Activated T-helper 2 cell treated with anti-CD3 and anti-CD28 coated beads, Interferon-gamma antibody, Interleukin-2, Interleukin-4, amounts not matched to agents 10 μg/mL and 5 μg/mL and 100 μg/mL, durations not matched to agents 14 hours and 24 hours and 36 hours (primary cell): ENCODE results near the gene HACD2. TPM values are rescaled to one million over a fixed set of nuclear protein-coding genes. Genes with fewer than 3 reads are reported as not detected.
"Not testable (repeated sequence)": the region's sequence is repeated elsewhere in the genome, so short reads cannot be mapped to it uniquely, and the experiment has no call there.

Experiments
- DNase-seq: peaks from one replicate; pipeline ENCODE4 v3.0.0; 2021; ENCODE audit warnings: low spot score
- H3K27ac Mint-ChIP-seq: one replicate; pipeline ENCODE4 v1.8.0; 2021; ENCODE audit warnings: mixed read lengths
- H3K27me3 Mint-ChIP-seq: one replicate; pipeline ENCODE4 v1.8.0; 2021; ENCODE audit warnings: low read depth, mixed read lengths
- H3K36me3 Mint-ChIP-seq: one replicate; pipeline ENCODE4 v1.8.0; 2021; ENCODE audit warnings: low read depth, mixed read lengths
- H3K4me1 Mint-ChIP-seq: one replicate; pipeline ENCODE4 v1.8.0; 2021; ENCODE audit warnings: low read depth, mixed read lengths
- H3K4me3 Mint-ChIP-seq: one replicate; pipeline ENCODE4 v1.8.0; 2021; ENCODE audit warnings: low read depth, mild to moderate bottlenecking, moderate library complexity, mixed read lengths
- H3K9me3 Mint-ChIP-seq: one replicate; pipeline ENCODE4 v1.8.0; 2021; ENCODE audit warnings: mixed read lengths
- intact Hi-C: fragments of 100-400 bp; cut with micrococcal nuclease; formaldehyde crosslinking; loops from one replicate; pipeline ENCODE4 v1.15.1; 2023
- total RNA-seq: library from RNA; stranded (reverse); gene quantifications from 2 replicates; pipeline ENCODE4 v1.2.3, GENCODE V29; 2022

HACD2 gene
- total RNA-seq, 1 donor from 2014 or later, result 32.5 TPM

DNA sequence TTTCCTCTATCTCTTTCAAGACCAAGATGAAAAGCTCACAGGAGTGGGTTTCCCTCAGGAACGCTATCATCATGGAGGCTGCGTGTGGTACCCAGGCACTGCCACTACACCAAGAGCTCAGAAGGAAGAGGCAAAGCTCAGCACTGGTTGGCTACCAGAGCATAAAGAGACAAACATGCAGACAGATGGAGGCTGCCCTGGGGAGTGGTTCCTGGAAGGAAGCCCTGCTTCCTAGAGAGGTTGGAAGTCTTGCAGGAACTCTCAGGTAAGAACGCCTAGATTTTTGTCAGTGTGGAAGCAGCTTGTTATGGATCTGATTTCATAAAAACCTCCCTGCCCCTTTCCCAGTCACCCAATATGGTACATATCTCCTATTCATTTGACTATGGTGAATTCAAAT is 86.1 kb downstream of the HACD2 start:
- H3K4me1 Mint-ChIP-seq, result no peaks in the 10 kb centered on the region
- DNase-seq, result no peak
- H3K4me3 Mint-ChIP-seq, result no peak overlapping the region
- H3K36me3 Mint-ChIP-seq, result peaks cover 6% of the 10 kb centered on the region
- intact Hi-C loops, result no loop called here
- no peaks in the 10 kb centered on the region for H3K27me3 Mint-ChIP-seq
- no peak overlapping the region for H3K27ac Mint-ChIP-seq
- H3K9me3 Mint-ChIP-seq, result no peaks in the 10 kb centered on the region

DNA sequence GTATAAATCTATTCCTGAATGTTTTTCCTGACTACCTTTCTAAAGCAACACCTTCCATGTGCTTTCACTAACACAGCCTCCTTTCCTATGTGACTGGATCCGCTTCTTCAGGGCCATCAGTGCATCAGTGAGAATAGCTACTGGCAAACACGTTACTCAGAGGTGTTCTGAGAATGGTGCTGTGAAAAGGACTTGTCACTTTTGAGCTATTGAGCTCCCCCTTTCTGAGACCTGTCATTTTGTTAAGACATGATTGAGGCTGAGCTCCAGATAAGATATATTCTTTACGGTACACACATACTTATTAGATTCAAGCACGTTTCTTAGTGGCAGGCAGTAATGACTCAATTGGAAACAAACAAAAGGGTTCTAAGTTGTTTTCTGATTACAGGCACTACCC is 90.9 kb downstream of the HACD2 start:
- Mint-ChIP-seq H3K4me3 (no peak overlapping the region), H3K36me3 (peaks cover 5% of the 10 kb centered on the region), H3K27ac (no peak overlapping the region), H3K4me1 (no peaks in the 10 kb centered on the region), H3K9me3 (no peaks in the 10 kb centered on the region), H3K27me3 (no peaks in the 10 kb centered on the region)
- no peak for DNase-seq
- intact Hi-C loops, result no loop called here

DNA sequence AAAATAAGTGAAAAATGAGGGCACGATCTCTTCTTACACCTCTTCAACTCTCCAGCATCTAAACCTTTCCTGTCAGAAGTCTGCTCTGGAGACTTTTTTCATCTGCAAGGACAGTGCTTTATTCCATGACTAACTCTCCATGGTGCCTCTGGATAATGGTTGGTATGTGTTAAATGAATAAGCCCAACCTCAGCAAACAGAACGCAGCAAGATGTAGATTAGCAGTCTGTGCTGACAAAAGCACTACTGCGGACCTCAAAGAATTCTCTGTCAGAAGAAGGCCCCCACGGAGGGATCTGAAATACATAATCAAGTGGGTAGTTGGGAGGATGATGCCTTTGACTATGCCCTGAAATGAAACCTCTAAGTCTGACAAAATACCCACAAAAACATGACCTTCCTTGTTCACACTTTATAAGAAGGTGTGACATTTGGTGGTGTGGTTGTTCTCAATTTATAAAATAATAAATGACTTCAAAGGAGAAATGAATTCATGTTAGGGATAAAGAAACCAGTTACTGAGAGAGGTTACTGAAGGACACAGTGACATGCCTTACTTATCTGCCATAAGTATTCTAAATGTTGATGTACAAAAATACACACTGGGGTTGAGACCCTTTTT is 92.8 kb downstream of the HACD2 start:
- no peak for DNase-seq
- no peaks in the 10 kb centered on the region for H3K27me3 Mint-ChIP-seq
- H3K4me1 Mint-ChIP-seq, result no peaks in the 10 kb centered on the region
- H3K9me3 Mint-ChIP-seq, result no peaks in the 10 kb centered on the region
- H3K27ac Mint-ChIP-seq, result no peak overlapping the region
- peaks cover 2% of the 10 kb centered on the region for H3K36me3 Mint-ChIP-seq
- H3K4me3 Mint-ChIP-seq, result no peak overlapping the region
- intact Hi-C loops, result no loop called here

DNA sequence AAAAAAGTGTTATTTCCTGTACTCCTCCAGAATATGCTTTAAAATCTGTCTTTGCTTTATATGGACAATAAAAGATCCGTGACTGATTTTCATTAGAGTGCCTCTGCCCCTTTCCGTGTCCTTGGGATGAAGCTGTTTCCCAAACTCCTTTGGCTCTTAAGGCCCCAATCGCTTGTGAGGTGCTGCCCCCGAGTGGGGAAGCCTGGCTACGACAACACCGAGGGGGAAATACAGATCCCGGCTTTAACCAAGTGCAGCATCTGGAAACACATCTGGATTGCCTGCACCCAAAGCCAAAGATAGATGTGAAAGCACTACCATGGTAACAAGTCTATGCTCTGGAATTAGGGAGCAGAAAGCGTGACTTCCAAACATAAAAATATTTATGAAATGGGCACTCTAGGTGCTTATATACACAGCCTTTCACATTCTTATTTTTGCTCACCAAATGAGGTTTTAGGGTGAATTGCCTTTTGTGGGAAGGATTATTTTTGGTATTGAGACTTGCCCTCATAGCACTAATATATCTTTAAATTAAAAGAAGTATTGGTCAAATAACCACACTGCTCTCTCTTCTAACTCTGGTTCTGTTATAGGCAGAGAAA is 95.4 kb downstream of the HACD2 start:
- DNase-seq, result no peak
- intact Hi-C loops, result loop anchor here (2.0 to 5.0 kb wide), 2 partner anchors 37 to 161 kb away; no protein-coding TSS in a partner anchor
- Mint-ChIP-seq H3K27me3 (no peaks in the 10 kb centered on the region), H3K4me1 (no peaks in the 10 kb centered on the region), H3K36me3 (peaks cover 2% of the 10 kb centered on the region), H3K9me3 (no peaks in the 10 kb centered on the region), H3K4me3 (no peak overlapping the region), H3K27ac (no peak overlapping the region)

DNA sequence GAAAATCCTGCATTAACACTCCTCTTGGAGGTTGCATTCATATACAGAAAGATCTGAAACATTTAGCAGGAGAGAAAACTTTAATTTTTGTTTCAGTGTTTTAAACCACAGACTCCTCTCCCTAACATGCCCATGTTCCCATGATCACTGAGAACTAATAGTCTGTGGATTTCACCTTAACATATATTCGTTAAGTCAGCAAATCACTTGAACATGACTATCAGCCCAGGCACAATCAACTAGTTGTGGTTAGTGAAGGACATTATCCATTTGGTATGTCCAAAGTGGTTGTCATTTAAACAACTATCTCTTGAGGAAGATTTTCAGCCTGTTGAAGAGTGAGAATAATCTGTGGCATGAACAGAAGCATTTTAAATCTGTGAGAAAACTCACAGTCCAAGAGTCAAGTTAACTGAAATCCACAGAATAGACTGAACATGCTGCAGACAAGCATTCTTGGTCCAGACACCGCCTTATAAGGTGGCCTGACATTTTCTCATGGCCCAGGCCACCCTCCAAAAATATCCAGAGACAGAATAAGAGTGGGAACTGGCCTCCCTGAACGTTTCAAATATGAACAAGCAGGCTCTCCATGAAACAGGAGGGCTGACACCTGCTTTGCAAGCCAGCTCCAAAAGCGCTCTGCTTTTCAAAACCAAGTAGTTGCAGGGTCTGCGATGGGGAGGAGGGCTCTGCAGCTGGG is 96.1 kb downstream of the HACD2 start:
- Mint-ChIP-seq H3K27me3 (no peaks in the 10 kb centered on the region), H3K27ac (no peak overlapping the region), H3K4me1 (no peaks in the 10 kb centered on the region), H3K9me3 (no peaks in the 10 kb centered on the region), H3K36me3 (peaks cover 2% of the 10 kb centered on the region), H3K4me3 (no peak overlapping the region)
- DNase-seq, result no peak
- intact Hi-C loops, result loop anchor here (2.0 to 5.0 kb wide), 2 partner anchors 36 to 160 kb away; no protein-coding TSS in a partner anchor

DNA sequence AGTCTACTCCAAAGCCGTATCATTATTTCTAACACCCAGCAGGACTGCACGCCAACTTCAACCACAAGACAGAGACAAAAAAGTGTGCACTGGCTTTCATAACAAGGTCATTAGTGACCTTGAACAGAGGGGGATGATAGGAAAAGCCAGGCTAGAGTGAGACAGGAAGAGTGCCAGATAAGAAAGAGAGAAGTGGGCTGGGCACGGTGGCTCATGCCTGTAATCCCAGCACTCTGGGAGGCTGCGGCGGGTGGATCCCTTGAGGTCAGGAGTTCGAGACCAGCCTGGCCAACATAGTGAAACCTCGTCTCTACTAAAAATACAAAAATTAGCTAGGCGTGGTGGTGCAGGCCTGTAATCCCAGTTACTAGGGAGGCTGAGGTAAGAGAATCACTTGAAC is 97.8 kb downstream of the HACD2 start:
- not testable (repeated sequence) for H3K9me3 Mint-ChIP-seq, H3K4me3 Mint-ChIP-seq, H3K27me3 Mint-ChIP-seq, DNase-seq, H3K27ac Mint-ChIP-seq, H3K4me1 Mint-ChIP-seq, H3K36me3 Mint-ChIP-seq
- intact Hi-C loops, result loop anchor here (5.0 kb wide), 1 partner anchor 35 kb away; no protein-coding TSS in a partner anchor

DNA sequence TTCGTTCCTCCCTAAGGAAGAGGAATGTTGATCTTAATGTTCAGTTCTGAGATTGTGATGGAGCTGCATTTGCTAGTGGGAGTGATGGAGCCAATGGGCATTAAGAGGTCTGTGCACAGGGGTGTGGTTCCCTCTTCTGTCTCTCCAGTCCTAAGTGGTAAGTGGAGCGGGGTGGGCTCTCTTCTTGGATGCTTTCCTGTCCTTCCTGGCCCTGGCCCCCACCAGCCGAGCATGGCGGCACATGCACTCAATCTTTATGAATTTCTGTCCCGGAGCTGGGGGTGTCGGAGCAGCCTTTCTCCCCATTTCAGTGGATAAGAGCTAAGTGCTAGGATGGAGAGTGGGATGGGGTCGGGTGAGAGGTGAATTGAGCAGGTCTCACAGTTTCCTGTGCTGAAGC is 98.4 kb downstream of the HACD2 start:
- no peak for DNase-seq
- Mint-ChIP-seq H3K27me3 (no peaks in the 10 kb centered on the region), H3K27ac (no peak overlapping the region), H3K4me3 (no peak overlapping the region), H3K36me3 (no peaks in the 10 kb centered on the region), H3K9me3 (no peaks in the 10 kb centered on the region), H3K4me1 (no peaks in the 10 kb centered on the region)
- intact Hi-C loops, result loop anchor here (5.0 kb wide), 1 partner anchor 34 kb away; no protein-coding TSS in a partner anchor

DNA sequence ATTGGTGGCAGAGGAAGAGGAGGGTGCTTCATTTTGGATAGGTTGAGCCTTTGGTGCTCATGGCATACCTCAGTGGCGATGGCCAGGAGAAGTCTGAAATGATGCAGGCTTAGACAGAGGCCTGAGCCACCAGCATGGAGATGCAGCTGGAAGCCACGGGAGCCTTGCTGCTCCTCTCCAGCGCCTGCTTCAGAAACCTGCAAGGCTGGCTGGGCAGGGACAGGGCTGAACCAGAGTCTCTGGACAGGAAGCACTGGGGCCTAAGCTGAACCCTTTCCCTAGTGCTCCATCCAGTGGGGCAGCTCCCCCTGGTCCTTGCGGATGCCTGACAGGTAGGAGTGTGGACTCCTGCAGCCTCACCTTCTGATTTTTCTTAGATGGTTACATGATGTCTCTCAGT is 99.3 kb downstream of the HACD2 start:
- H3K4me1 Mint-ChIP-seq, result no peaks in the 10 kb centered on the region
- no peak for DNase-seq
- no peak overlapping the region for H3K27ac Mint-ChIP-seq
- no peaks in the 10 kb centered on the region for H3K27me3 Mint-ChIP-seq
- intact Hi-C loops, result loop anchor here (5.0 kb wide), 1 partner anchor 33 kb away; no protein-coding TSS in a partner anchor
- H3K4me3 Mint-ChIP-seq, result no peak overlapping the region
- no peaks in the 10 kb centered on the region for H3K9me3 Mint-ChIP-seq
- H3K36me3 Mint-ChIP-seq, result no peaks in the 10 kb centered on the region

DNA sequence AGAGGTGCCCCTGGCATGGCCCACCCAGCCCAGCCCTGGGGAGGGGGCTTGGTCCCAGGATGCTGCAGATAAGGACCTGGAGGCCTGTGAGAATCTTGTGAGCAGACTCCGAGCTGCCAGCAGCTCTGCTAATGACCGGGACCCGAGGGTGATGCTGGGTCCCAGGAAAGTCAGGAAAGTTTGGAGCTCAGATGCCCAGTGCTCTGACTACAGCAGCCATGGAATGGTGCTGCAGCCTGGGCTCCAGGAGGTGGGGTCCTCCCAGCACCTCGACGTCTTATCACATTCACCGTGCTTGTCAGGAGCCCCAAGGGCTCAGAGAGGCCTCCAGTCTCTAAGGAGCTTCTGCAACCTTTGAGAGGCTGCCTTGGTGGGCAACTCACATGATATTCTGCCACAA is 101.7 kb downstream of the HACD2 start:
- Mint-ChIP-seq H3K36me3 (no peaks in the 10 kb centered on the region), H3K27me3 (peaks cover 2% of the 10 kb centered on the region), H3K9me3 (no peaks in the 10 kb centered on the region), H3K4me3 (no peak overlapping the region), H3K4me1 (no peaks in the 10 kb centered on the region), H3K27ac (no peak overlapping the region)
- intact Hi-C loops, result no loop called here
- DNase-seq, result no peak

DNA sequence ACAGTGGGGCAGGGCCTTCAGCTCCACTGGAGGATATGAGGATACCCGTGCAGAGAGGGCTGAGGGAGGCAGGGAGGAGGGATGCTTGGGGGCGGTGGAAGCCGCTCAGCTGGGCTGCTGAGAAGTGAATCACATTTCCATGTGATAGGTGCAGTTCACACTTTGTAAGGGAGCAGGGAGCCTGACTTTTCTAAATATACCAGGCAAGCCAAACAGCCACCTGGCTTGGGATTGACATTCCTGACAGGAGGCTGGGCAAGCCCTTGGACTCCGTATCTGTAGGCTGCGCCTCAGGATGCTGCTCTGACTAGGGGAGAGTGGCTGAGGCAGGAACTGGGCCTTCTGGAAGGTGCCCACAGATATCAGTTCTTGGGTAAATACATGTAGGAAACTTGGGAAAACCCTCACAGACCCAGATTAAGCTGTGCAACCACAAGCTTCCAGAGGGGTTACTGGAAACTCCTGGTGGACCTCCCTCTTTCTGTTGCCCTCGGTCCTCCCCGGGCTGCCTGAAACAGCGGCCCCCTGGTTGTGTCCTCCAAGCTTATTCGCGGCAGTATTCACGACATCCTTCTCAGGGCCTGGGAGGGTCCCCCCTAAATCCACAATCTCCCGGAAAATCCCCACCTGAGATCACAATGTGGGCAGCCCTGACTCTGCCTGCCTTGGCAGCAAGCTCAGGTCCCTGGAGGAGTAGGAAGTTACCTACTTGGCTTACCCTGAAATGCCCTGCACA is 103.0 kb downstream of the HACD2 start:
- no peaks in the 10 kb centered on the region for H3K4me1 Mint-ChIP-seq
- intact Hi-C loops, result no loop called here
- H3K4me3 Mint-ChIP-seq, result no peak overlapping the region

DNA sequence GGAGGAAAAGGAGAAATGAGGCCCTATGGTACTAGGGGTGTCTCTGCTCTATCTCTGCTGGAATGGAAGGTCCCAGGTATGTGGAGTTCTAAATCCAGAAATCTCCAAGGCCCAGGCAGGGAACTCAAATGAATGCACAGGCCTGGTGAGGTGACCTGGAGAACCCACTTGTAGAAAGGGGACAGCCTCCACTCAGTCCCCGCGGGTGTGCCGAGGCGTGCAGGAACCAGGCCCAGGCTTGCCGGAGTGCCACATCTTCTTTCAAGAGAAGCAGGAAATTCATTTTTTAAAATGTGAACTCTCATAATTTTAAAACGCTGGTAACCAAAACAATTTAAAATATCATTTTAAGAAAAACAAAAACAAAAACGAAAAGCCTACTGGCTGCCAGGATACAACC is 103.8 kb downstream of the HACD2 start:
- no peak overlapping the region for H3K4me3 Mint-ChIP-seq
- H3K27me3 Mint-ChIP-seq, result peaks cover 2% of the 10 kb centered on the region
- no peak for DNase-seq
- intact Hi-C loops, result no loop called here
- no peaks in the 10 kb centered on the region for H3K4me1 Mint-ChIP-seq
- no peaks in the 10 kb centered on the region for H3K36me3 Mint-ChIP-seq
- H3K27ac Mint-ChIP-seq, result no peak overlapping the region
- no peaks in the 10 kb centered on the region for H3K9me3 Mint-ChIP-seq

More for the DNA sequence above, 103.0 kb downstream of the HACD2 start:
- Mint-ChIP-seq H3K36me3 (no peaks in the 10 kb centered on the region), H3K27me3 (peaks cover 2% of the 10 kb centered on the region), H3K27ac (no peak overlapping the region), H3K9me3 (no peaks in the 10 kb centered on the region)
- DNase-seq, result no peak

DNA sequence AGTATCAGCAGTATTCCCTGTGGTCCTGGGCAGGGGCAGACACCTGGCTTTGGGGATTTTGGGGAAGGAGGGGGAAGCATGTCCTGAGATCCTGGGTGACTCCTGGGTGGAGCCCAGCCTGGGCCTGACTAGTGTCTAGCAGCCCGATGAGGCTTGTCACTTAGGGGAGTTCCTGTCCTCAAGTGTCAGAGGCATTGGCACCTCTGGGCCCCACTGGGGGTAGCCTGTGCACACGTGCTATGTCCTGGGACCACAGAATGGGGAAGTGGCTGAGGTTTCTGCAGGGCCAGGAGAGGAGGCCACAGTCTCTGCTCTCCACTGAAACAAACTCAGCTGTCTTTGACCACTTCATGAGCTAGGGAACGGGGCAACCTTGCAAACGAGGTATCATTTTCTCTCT is 104.4 kb downstream of the HACD2 start:
- Mint-ChIP-seq H3K36me3 (no peaks in the 10 kb centered on the region), H3K27ac (no peak overlapping the region), H3K4me1 (no peaks in the 10 kb centered on the region), H3K9me3 (no peaks in the 10 kb centered on the region), H3K27me3 (peaks cover 2% of the 10 kb centered on the region), H3K4me3 (no peak overlapping the region)
- intact Hi-C loops, result no loop called here
- no peak for DNase-seq
